GM15510 (cell line): ENCODE data around the gene HEPHL1.

Source experiments
- POLR2A ChIP-seq: IDR thresholded peaks from 3 replicates; pipeline ENCODE4 v1.6.1; 2011; ENCODE audit warnings: borderline replicate concordance; ENCODE audit not compliant: insufficient read length; ENCODE audit errors: extremely low read depth

Gene HEPHL1

DNA sequence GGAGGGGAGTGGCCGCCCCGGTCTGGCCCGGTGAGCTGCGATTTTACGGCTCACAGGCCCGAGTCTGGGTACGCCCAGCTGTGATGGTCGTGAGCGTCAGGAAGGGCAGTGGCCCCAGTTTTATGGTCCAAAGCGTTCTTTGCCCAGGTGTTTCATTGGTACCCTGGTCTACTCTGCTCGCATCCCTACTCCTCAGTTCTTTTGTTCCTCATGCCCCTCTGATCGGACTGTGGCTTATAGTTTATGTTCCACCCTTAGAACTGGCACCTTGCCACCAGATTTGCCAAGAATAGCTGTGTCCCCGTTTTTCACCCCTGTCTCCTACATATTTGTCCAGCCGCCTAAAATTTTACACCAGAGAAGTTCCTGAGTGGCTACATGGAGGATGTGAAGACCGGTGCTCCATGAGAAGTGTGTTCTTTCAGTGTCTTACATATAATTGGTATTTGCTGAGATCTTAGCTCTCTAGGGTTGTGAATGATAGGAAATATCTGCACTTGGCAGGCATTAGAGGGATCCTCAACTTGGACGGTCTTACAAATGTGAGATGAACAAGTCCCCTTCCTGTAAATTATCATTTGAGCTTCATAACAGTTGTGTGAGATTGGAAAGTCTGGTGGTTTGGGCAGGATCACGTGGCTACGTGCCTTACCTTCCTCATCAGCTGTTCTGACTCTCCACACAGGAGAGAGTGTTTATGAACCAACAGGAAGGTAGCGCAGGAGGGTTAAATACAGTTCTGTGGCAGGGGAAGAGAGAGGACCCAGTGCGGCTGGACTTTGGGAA lies 108.6 kb downstream of the HEPHL1 start:
- TF ChIP-seq POLR2A = no peak

DNA sequence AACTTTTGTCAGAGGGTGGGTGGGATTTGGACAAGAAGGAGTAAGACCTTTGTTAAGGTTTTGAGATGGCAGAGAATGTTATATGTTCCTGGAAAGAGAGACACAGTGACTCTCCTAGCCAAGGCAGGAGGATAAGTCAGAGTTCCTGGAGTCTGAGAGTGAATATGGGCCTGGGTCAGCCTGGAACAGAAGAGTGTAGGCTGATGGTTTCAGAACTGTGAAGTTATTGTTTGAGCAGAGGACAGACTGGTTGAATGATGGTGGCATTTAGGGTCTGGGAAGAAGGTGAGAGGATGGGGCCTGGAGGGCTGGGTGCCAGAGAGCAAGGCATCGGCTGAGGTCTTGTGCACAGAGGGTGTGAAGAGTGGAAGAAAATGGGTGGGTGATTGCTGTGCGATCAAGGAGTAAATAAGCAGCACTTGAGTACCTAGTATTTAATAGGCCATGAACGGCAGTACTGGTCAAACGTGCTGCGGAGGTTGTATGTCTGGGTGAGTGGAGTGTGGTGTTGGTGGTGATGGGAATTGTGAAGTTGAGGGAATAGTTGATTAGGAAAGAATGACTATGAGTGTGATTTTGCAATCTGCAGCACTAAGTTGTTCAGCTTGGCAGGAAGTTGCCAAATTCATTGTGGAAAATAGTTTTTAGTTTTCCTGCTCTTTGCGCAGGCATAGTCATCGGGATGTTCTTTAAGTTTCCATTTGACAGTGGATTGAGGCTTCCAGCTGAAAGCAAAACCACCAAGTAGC lies 109.3 kb downstream of the HEPHL1 start:
- no peak for TF ChIP-seq POLR2A

- no peak for TF ChIP-seq POLR2A
Measured at GRCh38 chr11:94131047-94131717, 110.0 kb downstream of the HEPHL1 start.

GRCh38 chr11:94131718-94132115 lies 110.6 kb downstream of the HEPHL1 start:
- no peak for TF ChIP-seq POLR2A

DNA sequence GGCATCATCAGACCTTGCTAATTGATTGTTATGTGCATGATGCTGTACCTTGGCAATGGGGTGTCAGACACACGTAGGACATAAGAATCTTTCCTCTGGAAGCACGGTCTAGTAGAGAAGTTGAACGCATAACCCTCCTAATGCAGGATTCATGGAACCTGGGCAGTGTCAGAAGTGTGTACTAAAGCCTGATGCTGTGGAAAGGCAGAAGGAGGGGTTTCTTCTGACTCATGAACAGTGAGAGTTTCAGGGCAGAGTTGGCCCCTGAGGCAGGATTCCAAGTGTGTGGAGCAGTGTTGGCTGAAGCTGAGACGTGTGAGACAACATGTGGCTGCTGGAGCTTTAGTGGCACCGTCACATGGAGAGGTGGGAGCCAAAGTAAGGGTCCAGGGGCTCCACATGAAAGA lies 111.0 kb downstream of the HEPHL1 start:
- no peak for TF ChIP-seq POLR2A

GRCh38 chr11:94132823-94133408 lies 111.8 kb downstream of the HEPHL1 start:
- no peak for TF ChIP-seq POLR2A

- TF ChIP-seq POLR2A = no peak
Measured at GRCh38 chr11:94133752-94134151, 112.6 kb downstream of the HEPHL1 start.

DNA sequence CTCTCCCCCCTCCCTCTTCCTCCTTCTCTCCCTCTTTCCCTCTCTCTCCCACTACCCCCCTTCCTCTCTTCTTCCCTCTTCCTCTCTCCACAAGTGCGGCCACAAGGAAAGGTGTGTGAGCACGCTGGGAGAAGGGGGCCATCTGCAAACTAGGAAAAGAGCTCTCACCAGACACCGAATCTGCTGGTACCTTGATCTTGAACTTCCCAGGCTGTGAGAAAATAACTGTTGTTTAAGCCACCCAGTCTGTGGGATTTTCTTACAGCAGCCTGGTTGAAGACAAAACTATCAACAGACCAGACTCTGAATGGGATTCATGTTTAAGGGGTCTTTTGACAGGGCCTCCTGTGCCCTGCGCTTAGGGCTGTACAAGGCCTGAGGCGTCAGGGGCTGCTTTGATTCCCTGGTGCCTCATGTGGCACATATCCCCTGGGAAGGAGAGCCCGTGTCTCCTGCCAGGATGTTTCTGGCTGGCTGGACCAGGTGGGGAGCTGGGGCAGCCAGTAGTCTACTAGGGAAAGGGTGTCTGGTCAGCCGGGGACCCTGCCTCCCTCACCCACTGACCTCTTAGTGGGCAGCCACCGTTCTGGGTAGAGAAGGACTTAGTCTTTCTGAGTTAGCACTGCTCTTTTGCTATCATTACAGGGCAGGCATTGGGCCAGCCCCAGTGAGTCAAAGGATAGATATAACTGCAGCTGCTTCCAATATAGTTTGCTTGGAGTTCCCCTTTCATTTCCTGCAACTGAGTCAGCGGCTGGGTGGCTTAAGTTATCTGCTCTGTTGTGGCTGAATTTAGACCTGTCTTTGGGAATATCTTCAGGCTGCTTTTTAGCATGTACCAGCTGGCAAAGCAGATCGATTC lies 113.7 kb downstream of the HEPHL1 start:
- no peak for TF ChIP-seq POLR2A

- no peak for TF ChIP-seq POLR2A
Measured at GRCh38 chr11:94139416-94139815, 118.3 kb downstream of the HEPHL1 start.

- no peak for TF ChIP-seq POLR2A
Measured at GRCh38 chr11:94140154-94140655, 119.1 kb downstream of the HEPHL1 start.

GRCh38 chr11:94141511-94142307 lies 120.6 kb downstream of the HEPHL1 start:
- TF ChIP-seq POLR2A = no peak

DNA sequence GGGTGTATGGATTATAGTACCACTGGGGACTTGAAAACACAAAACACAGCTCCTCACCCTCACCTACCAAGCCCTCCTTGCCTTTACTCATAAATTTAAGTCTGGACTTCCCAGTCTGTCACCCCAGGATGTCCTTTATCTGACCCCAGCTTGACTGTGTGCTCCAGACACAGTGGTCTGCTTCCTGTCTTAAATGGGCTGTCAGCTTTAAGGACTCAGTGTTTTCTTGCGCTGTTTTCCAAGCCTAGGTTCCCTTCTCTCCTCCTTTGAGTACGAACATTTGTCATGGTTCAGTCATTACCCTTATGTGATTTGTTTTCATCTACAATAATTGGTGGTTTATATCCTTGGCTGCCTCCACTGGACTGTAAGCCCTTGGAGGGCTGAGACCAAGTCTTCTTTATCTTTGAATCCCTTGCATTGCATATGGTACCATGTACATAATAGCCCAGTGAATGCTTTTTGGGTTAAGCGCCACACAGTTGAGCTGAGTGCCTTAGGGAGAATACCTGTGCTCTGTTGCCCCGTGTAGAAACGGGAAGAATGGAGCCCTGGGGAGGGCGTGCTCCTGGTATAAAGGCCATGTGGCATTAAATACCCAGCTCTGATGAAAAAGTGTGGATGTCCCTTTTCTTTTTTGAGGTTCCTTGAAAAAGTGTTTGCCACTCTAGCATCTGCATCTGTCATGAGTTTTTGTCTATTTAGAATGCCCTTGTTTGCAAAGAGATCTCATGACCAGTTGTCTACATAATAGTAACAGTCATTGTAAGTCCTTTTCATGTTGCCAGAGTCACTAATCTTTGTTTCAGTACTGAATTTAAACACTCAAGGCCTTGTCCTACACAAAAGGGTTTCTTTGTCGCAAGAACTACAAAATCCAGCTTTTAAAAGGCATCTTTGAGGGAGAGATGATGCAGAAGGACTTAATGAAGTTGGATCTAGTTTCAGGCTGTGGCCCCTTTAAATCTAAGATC lies 121.4 kb downstream of the HEPHL1 start:
- no peak for TF ChIP-seq POLR2A
